Vagina (tissue), 2 donors: Measurements from ENCODE around the gene LOXL3.
A peak's percentile ranks its signal among the peaks of the same experiment; 100 is the strongest.

Source experiments
- POLR2A ChIP-seq, 2 donors: fragments of 450-650 bp; IDR thresholded peaks; one replicate each; pipeline ENCODE4 v1.6.1; 2017; ENCODE audit warnings: antibody characterized with exemption in 2 of 2, mild to moderate bottlenecking in 2 of 2, moderate library complexity in 2 of 2
- POLR2AphosphoS5 ChIP-seq, 2 donors: sonication (generic); formaldehyde crosslinking; IDR thresholded peaks; one replicate each; pipeline ENCODE4 v1.9.0; 2017; ENCODE audit warnings: antibody characterized with exemption in 2 of 2, mild to moderate bottlenecking in 2 of 2, low read depth in 1 of 2; ENCODE audit not compliant: insufficient read depth in 1 of 2
- TF ChIP-seq, protein P1 (sequence below), 3 experiments: fragments of 450-650 bp in 2 of 3; fragments of 200-600 bp in 1 of 3; sonication (generic) in 1 of 3; IDR thresholded peaks; one replicate each; pipeline ENCODE4 v1.5.1; 2017 to 2019; ENCODE audit warnings: antibody characterized with exemption in 3 of 3, mild to moderate bottlenecking in 2 of 3, moderate library complexity in 2 of 3

DNA sequence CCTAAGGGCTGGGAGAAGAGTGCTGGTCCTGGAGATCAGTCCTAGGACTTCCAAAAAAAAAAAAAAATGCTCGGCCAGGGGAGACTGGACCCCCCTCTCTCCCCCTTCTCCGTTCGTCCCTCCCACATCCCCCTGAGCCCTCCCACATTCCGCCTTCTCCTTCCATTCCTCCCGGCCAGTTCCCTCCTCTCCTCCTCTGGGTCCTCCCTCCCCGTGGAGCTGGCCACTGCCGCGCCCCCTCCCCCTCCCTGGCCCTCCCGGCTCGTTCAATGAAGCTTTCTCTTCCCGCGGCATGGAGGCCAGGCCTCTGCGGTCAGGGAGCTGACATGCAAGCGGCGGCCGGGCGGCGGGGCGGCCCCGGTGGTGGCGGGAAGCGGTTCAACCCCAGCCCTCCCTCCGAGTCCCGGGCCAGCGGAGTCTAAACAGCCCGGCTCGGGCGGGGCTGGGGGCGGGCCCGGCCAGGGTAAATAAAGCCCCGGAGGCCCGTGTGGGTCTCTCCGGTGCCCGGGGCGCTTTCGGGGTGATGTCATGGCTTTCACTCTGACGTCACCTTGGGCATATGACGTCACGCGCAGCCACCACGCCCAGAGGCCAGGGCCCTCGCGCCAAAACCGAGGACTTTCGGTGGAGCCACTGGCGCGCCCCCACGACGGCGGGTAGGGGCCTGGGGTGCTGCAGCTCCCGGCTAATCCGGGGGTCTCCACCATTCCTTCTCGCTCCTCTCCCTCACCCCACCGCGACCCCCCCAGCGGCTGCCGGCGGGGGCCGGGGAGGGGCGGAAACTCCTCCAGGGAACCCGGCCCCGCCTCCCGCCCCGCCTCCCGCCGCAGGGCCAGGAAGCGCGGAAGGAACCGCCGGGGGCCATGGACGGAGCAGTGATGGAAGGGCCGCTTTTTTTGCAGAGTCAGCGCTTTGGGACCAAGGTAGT lies at the start of gene LOXL3, which contains the start of gene DOK1:
- TF ChIP-seq, protein P1, sequence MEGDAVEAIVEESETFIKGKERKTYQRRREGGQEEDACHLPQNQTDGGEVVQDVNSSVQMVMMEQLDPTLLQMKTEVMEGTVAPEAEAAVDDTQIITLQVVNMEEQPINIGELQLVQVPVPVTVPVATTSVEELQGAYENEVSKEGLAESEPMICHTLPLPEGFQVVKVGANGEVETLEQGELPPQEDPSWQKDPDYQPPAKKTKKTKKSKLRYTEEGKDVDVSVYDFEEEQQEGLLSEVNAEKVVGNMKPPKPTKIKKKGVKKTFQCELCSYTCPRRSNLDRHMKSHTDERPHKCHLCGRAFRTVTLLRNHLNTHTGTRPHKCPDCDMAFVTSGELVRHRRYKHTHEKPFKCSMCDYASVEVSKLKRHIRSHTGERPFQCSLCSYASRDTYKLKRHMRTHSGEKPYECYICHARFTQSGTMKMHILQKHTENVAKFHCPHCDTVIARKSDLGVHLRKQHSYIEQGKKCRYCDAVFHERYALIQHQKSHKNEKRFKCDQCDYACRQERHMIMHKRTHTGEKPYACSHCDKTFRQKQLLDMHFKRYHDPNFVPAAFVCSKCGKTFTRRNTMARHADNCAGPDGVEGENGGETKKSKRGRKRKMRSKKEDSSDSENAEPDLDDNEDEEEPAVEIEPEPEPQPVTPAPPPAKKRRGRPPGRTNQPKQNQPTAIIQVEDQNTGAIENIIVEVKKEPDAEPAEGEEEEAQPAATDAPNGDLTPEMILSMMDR (IDR thresholded peaks at IDR 0.05) = no peak
- TF ChIP-seq POLR2AphosphoS5 (IDR thresholded peaks at IDR 0.05; ENCODE audit: insufficient read depth in 1 of 2, low read depth in 1 of 2) = peak; percentile 11 to 65
- TF ChIP-seq POLR2A (IDR thresholded peaks at IDR 0.05) = no peak
